Liver (tissue), 3 donors: ENCODE measurements around the gene UGT2B7.

ENCODE experiments used
- GABPA ChIP-seq, 2 donors: IDR thresholded peaks in 1 of 2; conservative IDR thresholded peaks in 1 of 2; 2 replicates each; pipeline ENCODE4 v1.6.1; 2016; ENCODE audit warnings: antibody characterized with exemption in 2 of 2, mild to moderate bottlenecking in 1 of 2, moderate library complexity in 1 of 2
- HNF4A ChIP-seq, 2 donors: conservative IDR thresholded peaks; 2 replicates each; pipeline ENCODE4 v1.6.1; 2016; ENCODE audit warnings: antibody characterized with exemption in 2 of 2, mild to moderate bottlenecking in 2 of 2
- HNF4G ChIP-seq: IDR thresholded peaks from 2 replicates; pipeline ENCODE4 v1.6.1; 2016; ENCODE audit warnings: antibody characterized with exemption
- RAD21 ChIP-seq, 2 donors: IDR thresholded peaks; 2 replicates each; pipeline ENCODE4 v1.6.1; 2016; ENCODE audit warnings: antibody characterized with exemption in 2 of 2, mild to moderate bottlenecking in 2 of 2
- RXRA ChIP-seq, 2 donors: IDR thresholded peaks; 2 replicates each; pipeline ENCODE4 v1.6.1; 2017 to 2018; ENCODE audit warnings: antibody characterized with exemption in 2 of 2, mild to moderate bottlenecking in 1 of 2
- SP1 ChIP-seq: IDR thresholded peaks from 2 replicates; pipeline ENCODE4 v1.6.1; 2018; ENCODE audit warnings: antibody characterized with exemption, mild to moderate bottlenecking
- TAF1 ChIP-seq: conservative IDR thresholded peaks from 2 replicates; pipeline ENCODE4 v1.6.1; 2016; ENCODE audit warnings: antibody characterized with exemption, mild to moderate bottlenecking
- YY1 ChIP-seq: IDR thresholded peaks from 2 replicates; pipeline ENCODE4 v1.6.1; 2016; ENCODE audit warnings: antibody characterized with exemption, mild to moderate bottlenecking
- TF ChIP-seq, protein P1 (sequence below): fragments of 150-350 bp; IDR thresholded peaks from 2 replicates; pipeline ENCODE4 v1.5.1; 2017; ENCODE audit warnings: improper control_type of control experiment, low read depth, low read length; ENCODE audit not compliant: missing input control
- TF ChIP-seq, protein P2 (sequence below): IDR thresholded peaks from 2 replicates; pipeline ENCODE4 v1.6.1; 2016; ENCODE audit warnings: antibody characterized with exemption
- TF ChIP-seq, protein P3 (sequence below): IDR thresholded peaks from 2 replicates; pipeline ENCODE4 v1.6.1; 2016; ENCODE audit warnings: antibody characterized with exemption
- TF ChIP-seq, protein P4 (sequence below): IDR thresholded peaks from 2 replicates; pipeline ENCODE4 v1.6.1; 2016; ENCODE audit warnings: antibody characterized with exemption
- TF ChIP-seq, protein P5 (sequence below): IDR thresholded peaks from 2 replicates; pipeline ENCODE4 v1.6.1; 2016; ENCODE audit warnings: antibody characterized with exemption, mild to moderate bottlenecking
- donor health status: healthy.
- donor health status: healthy.

DNA sequence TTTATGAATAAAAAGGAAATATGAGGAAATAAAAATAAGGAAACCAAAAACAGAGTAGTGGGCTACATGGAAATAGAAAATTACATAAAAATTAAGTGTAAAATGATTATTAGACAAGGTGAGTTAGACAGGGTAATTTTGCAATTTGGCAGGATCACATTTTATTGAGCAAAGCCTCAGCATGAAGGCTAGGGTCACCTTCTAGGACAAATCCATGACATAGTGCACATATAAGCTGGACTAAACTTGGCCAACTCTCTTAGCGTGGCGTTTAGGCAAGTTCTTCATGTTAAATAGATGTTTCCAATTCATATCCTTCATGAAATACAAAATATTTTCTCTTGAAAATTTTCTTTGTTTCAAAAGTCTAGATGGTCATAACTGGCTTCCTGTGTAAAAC is 25.7 kb upstream of the UGT2B7 start:
- TF ChIP-seq, protein P1, sequence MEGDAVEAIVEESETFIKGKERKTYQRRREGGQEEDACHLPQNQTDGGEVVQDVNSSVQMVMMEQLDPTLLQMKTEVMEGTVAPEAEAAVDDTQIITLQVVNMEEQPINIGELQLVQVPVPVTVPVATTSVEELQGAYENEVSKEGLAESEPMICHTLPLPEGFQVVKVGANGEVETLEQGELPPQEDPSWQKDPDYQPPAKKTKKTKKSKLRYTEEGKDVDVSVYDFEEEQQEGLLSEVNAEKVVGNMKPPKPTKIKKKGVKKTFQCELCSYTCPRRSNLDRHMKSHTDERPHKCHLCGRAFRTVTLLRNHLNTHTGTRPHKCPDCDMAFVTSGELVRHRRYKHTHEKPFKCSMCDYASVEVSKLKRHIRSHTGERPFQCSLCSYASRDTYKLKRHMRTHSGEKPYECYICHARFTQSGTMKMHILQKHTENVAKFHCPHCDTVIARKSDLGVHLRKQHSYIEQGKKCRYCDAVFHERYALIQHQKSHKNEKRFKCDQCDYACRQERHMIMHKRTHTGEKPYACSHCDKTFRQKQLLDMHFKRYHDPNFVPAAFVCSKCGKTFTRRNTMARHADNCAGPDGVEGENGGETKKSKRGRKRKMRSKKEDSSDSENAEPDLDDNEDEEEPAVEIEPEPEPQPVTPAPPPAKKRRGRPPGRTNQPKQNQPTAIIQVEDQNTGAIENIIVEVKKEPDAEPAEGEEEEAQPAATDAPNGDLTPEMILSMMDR: no peak
- TF ChIP-seq RXRA (IDR thresholded peaks at IDR 0.05) (peak; percentile 39 to 64), HNF4A (conservative IDR thresholded peaks at IDR 0.05) (peak; percentile 41 to 57), SP1 (no peak), YY1 (peak; percentile 34), RAD21 (IDR thresholded peaks at IDR 0.05) (peak in 1 of 2 donors; percentile 23), GABPA (IDR thresholded peaks at IDR 0.05 in 1 of 2, conservative IDR thresholded peaks at IDR 0.05 in 1 of 2) (no peak), HNF4G (no peak), TAF1 (no peak)
- TF ChIP-seq, protein P2, sequence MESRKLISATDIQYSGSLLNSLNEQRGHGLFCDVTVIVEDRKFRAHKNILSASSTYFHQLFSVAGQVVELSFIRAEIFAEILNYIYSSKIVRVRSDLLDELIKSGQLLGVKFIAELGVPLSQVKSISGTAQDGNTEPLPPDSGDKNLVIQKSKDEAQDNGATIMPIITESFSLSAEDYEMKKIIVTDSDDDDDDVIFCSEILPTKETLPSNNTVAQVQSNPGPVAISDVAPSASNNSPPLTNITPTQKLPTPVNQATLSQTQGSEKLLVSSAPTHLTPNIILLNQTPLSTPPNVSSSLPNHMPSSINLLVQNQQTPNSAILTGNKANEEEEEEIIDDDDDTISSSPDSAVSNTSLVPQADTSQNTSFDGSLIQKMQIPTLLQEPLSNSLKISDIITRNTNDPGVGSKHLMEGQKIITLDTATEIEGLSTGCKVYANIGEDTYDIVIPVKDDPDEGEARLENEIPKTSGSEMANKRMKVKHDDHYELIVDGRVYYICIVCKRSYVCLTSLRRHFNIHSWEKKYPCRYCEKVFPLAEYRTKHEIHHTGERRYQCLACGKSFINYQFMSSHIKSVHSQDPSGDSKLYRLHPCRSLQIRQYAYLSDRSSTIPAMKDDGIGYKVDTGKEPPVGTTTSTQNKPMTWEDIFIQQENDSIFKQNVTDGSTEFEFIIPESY: no peak
- TF ChIP-seq, protein P3, sequence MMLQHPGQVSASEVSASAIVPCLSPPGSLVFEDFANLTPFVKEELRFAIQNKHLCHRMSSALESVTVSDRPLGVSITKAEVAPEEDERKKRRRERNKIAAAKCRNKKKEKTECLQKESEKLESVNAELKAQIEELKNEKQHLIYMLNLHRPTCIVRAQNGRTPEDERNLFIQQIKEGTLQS: no peak
- TF ChIP-seq, protein P4, sequence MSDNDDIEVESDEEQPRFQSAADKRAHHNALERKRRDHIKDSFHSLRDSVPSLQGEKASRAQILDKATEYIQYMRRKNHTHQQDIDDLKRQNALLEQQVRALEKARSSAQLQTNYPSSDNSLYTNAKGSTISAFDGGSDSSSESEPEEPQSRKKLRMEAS: no peak
- TF ChIP-seq, protein P5, sequence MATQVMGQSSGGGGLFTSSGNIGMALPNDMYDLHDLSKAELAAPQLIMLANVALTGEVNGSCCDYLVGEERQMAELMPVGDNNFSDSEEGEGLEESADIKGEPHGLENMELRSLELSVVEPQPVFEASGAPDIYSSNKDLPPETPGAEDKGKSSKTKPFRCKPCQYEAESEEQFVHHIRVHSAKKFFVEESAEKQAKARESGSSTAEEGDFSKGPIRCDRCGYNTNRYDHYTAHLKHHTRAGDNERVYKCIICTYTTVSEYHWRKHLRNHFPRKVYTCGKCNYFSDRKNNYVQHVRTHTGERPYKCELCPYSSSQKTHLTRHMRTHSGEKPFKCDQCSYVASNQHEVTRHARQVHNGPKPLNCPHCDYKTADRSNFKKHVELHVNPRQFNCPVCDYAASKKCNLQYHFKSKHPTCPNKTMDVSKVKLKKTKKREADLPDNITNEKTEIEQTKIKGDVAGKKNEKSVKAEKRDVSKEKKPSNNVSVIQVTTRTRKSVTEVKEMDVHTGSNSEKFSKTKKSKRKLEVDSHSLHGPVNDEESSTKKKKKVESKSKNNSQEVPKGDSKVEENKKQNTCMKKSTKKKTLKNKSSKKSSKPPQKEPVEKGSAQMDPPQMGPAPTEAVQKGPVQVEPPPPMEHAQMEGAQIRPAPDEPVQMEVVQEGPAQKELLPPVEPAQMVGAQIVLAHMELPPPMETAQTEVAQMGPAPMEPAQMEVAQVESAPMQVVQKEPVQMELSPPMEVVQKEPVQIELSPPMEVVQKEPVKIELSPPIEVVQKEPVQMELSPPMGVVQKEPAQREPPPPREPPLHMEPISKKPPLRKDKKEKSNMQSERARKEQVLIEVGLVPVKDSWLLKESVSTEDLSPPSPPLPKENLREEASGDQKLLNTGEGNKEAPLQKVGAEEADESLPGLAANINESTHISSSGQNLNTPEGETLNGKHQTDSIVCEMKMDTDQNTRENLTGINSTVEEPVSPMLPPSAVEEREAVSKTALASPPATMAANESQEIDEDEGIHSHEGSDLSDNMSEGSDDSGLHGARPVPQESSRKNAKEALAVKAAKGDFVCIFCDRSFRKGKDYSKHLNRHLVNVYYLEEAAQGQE: no peak
